IMR-90 (cell line): Measurements from ENCODE around the gene SLC7A7. TPM values are rescaled to one million over a fixed set of nuclear protein-coding genes. Genes with fewer than 3 reads are reported as not detected.

Experiments
- ATAC-seq: fragments of 200-7000 bp; cut with Tn5 transposase; 2 replicates; pipeline ENCODE4 v1.9.1; 2020; ENCODE audit warnings: low read depth, mild to moderate bottlenecking, moderate library complexity
- BruUV-seq: library from RNA; stranded (reverse); fragments of 400-500 nt; replicated peaks from 2 replicates; lab custom pipeline; 2021; lab: Mats Ljungman, UMichigan
- CTCF ChIA-PET: fragments of 300-600 bp; formaldehyde crosslinking; extraction: SDS; loops from one replicate; lab custom pipeline; 2021; ENCODE audit warnings: antibody characterized with exemption; lab: Yijun Ruan, JAX
- POLR2A ChIA-PET: fragments of 300-600 bp; sonication (Branson Sonifier 250); formaldehyde crosslinking; loops from one replicate; lab custom pipeline; 2022; ENCODE audit warnings: antibody characterized with exemption; ENCODE audit not compliant: unreplicated experiment; lab: Charles Lee
- DNase-seq: peaks from one replicate; pipeline ENCODE4 v3.0.0; 2013
- H2AFZ ChIP-seq: replicated peaks from 2 replicates; pipeline ENCODE3; 2013; ENCODE audit warnings: low read length, mild to moderate bottlenecking; ENCODE audit not compliant: poor library complexity
- H2AK5ac ChIP-seq: 2 replicates; pipeline ENCODE4 v1.6.1; 2013; ENCODE audit warnings: low read depth, low read length, inconsistent platforms
- H2AK9ac ChIP-seq: replicated peaks from 2 replicates; pipeline ENCODE3; 2013; ENCODE audit warnings: mild to moderate bottlenecking, low read depth, low read length, moderate library complexity; ENCODE audit not compliant: poor library complexity
- H2BK120ac ChIP-seq: 2 replicates; pipeline ENCODE4 v1.6.1; 2013; ENCODE audit warnings: low read depth, low read length, inconsistent platforms
- H2BK15ac ChIP-seq: 3 replicates; pipeline ENCODE4 v1.6.1; 2013; ENCODE audit warnings: low read depth, low read length, inconsistent platforms
- H2BK20ac ChIP-seq: 2 replicates; pipeline ENCODE4 v1.6.1; 2013; ENCODE audit warnings: low read depth, mild to moderate bottlenecking, inconsistent platforms, low read length, moderate library complexity
- H2BK5ac ChIP-seq: 2 replicates; pipeline ENCODE4 v1.6.1; 2013; ENCODE audit warnings: mild to moderate bottlenecking, low read depth, low read length, inconsistent platforms; ENCODE audit not compliant: poor library complexity, severe bottlenecking
- H3K14ac ChIP-seq: replicated peaks from 2 replicates; pipeline ENCODE4 v1.6.1; 2013; ENCODE audit warnings: low read depth, low read length, inconsistent platforms
- H3K18ac ChIP-seq: 2 replicates; pipeline ENCODE4 v1.6.1; 2013; ENCODE audit warnings: low read depth, low read length, control low read depth
- H3K23ac ChIP-seq: 2 replicates; pipeline ENCODE4 v1.6.1; 2013; ENCODE audit warnings: low read depth, low read length, inconsistent platforms
- H3K27ac ChIP-seq: 2 replicates; pipeline ENCODE4 v1.5.1; 2013; ENCODE audit warnings: mild to moderate bottlenecking, control low read depth, low read length; ENCODE audit not compliant: insufficient read depth
- H3K27me3 ChIP-seq: 2 replicates; pipeline ENCODE4 v1.6.1; 2013; ENCODE audit warnings: low read length; ENCODE audit not compliant: control insufficient read depth, insufficient read depth
- H3K36me3 ChIP-seq: 2 replicates; pipeline ENCODE4 v1.6.1; 2013; ENCODE audit warnings: low read length, mixed read lengths; ENCODE audit not compliant: control insufficient read depth, insufficient read depth
- H3K4ac ChIP-seq: 2 replicates; pipeline ENCODE4 v1.6.1; 2013; ENCODE audit warnings: low read depth, low read length, inconsistent platforms
- H3K4me1 ChIP-seq: 2 replicates; pipeline ENCODE4 v1.6.1; 2013; ENCODE audit warnings: low read length, mixed read lengths; ENCODE audit not compliant: control insufficient read depth, insufficient read depth
- H3K4me2 ChIP-seq: 2 replicates; pipeline ENCODE4 v1.6.1; 2013; ENCODE audit warnings: low read depth, mild to moderate bottlenecking, control low read depth, low read length, moderate library complexity
- H3K4me3 ChIP-seq: 2 replicates; pipeline ENCODE4 v1.5.1; 2013; ENCODE audit warnings: low read depth, mild to moderate bottlenecking, control low read depth, low read length, moderate library complexity; ENCODE audit not compliant: insufficient read depth
- H3K56ac ChIP-seq: 2 replicates; pipeline ENCODE4 v1.6.1; 2013; ENCODE audit warnings: low read length, inconsistent platforms; ENCODE audit not compliant: insufficient read depth; ENCODE audit errors: extremely low read depth
- H3K79me1 ChIP-seq, 2 experiments: 2 replicates each; pipeline ENCODE4 v1.6.1; 2013; ENCODE audit warnings: low read length in 2 of 2, inconsistent platforms in 1 of 2, low read depth in 1 of 2
- H3K9ac ChIP-seq: 2 replicates; pipeline ENCODE4 v1.6.1; 2013; ENCODE audit warnings: low read depth, low read length, control low read depth
- H3K9me1 ChIP-seq: 2 replicates; pipeline ENCODE4 v1.6.1; 2013; ENCODE audit warnings: low read length, inconsistent platforms; ENCODE audit not compliant: insufficient read depth
- H3K9me3 ChIP-seq: 2 replicates; pipeline ENCODE4 v1.6.1; 2013; ENCODE audit warnings: low read length; ENCODE audit not compliant: control insufficient read depth, insufficient read depth
- H4K20me1 ChIP-seq: 2 replicates; pipeline ENCODE4 v1.6.1; 2013; ENCODE audit warnings: low read length, inconsistent platforms; ENCODE audit not compliant: insufficient read depth
- H4K5ac ChIP-seq: 2 replicates; pipeline ENCODE4 v1.6.1; 2013; ENCODE audit warnings: mild to moderate bottlenecking, low read depth, low read length, control low read depth
- H4K8ac ChIP-seq, 2 experiments: 2 replicates each; pipeline ENCODE4 v1.6.1; 2013; ENCODE audit warnings: low read depth in 2 of 2, low read length in 2 of 2, control low read depth in 1 of 2, inconsistent platforms in 1 of 2
- H4K91ac ChIP-seq: 2 replicates; pipeline ENCODE4 v1.6.1; 2013; ENCODE audit warnings: low read depth, low read length, inconsistent platforms; ENCODE audit not compliant: insufficient read depth
- BHLHE40 ChIP-seq: fragments of 150-350 bp; IDR thresholded peaks from 2 replicates; pipeline ENCODE4 v1.6.1; 2016; ENCODE audit warnings: mild to moderate bottlenecking, low read depth, low read length
- CEBPB ChIP-seq: IDR thresholded peaks from 2 replicates; pipeline ENCODE4 v1.6.1; 2012; ENCODE audit warnings: low read depth, low read length, improper control_type of control experiment
- CHD1 ChIP-seq: IDR thresholded peaks from 2 replicates; pipeline ENCODE4 v1.6.1; 2012; ENCODE audit warnings: low read depth, low read length, improper control_type of control experiment
- FOS ChIP-seq: fragments of 150-350 bp; IDR thresholded peaks from 2 replicates; pipeline ENCODE4 v1.6.1; 2016; ENCODE audit warnings: low read depth, low read length
- MAFK ChIP-seq: IDR thresholded peaks from 2 replicates; pipeline ENCODE4 v1.6.1; 2012; ENCODE audit warnings: low read depth, low read length, improper control_type of control experiment
- MAZ ChIP-seq: IDR thresholded peaks from 2 replicates; pipeline ENCODE4 v1.6.1; 2012; ENCODE audit warnings: low read depth, mild to moderate bottlenecking, low read length, improper control_type of control experiment, moderate library complexity, borderline replicate concordance
- MXI1 ChIP-seq: IDR thresholded peaks from 2 replicates; pipeline ENCODE4 v1.6.1; 2012; ENCODE audit warnings: low read depth, mild to moderate bottlenecking, low read length, moderate library complexity, borderline replicate concordance
- POLR2A ChIP-seq: IDR thresholded peaks from 2 replicates; pipeline ENCODE4 v1.6.1; 2012; ENCODE audit warnings: mild to moderate bottlenecking, low read depth, low read length
- RAD21 ChIP-seq: IDR thresholded peaks from 2 replicates; pipeline ENCODE4 v1.6.1; 2012; ENCODE audit warnings: low read length, improper control_type of control experiment
- RCOR1 ChIP-seq: IDR thresholded peaks from 2 replicates; pipeline ENCODE4 v1.6.1; 2012; ENCODE audit warnings: mild to moderate bottlenecking, low read length, improper control_type of control experiment; ENCODE audit not compliant: insufficient replicate concordance
- RFX5 ChIP-seq: IDR thresholded peaks from 2 replicates; pipeline ENCODE4 v1.8.0; 2012; ENCODE audit warnings: low read depth, mild to moderate bottlenecking, low read length, moderate library complexity
- SMC3 ChIP-seq: fragments of 150-350 bp; IDR thresholded peaks from 2 replicates; pipeline ENCODE4 v1.6.1; 2016; ENCODE audit warnings: low read depth, mild to moderate bottlenecking, antibody characterized with exemption, low read length, moderate library complexity
- WGBS, 2 experiments: methylation state at CpG; one replicate each; pipeline versions ENCODE4 v1.1.5 to v1.1.7; 2013; ENCODE audit warnings: missing lambda C conversion rate in 2 of 2; ENCODE audit not compliant: insufficient read length in 1 of 2; ENCODE audit errors: extremely low coverage in 2 of 2; 5-methylcytosine and 5-hydroxymethylcytosine counted together
- dilution Hi-C: fragments of 300-500 bp; cut with HindIII; formaldehyde crosslinking; loops from one replicate; pipeline ENCODE4 v1.14.3; 2018; ENCODE audit warnings: low sequenced_read_pairs; ENCODE audit not compliant: unreplicated experiment
- in situ Hi-C: fragments of 300-500 bp; cut with MboI; formaldehyde crosslinking; loops from 3 replicates; pipeline ENCODE4 v1.14.3; 2019; ENCODE audit warnings: low sequenced_read_pairs, inconsistent platforms, mixed read lengths
- intact Hi-C: fragments of 100-400 bp; cut with micrococcal nuclease; formaldehyde crosslinking; loops from 2 replicates; pipeline ENCODE4 v1.10.0; 2022
- polyA plus RNA-seq, 3 experiments: library from polyadenylated mRNA; depleted of rRNA; stranded (reverse); fragments of >200 nt; gene quantifications; 2 replicates each; pipeline ENCODE4 v1.2.3, GENCODE V29; 2012; ENCODE audit warnings: low replicate concordance in 1 of 3
- total RNA-seq: library from RNA; depleted of rRNA; stranded (reverse); fragments of >200 nt; gene quantifications from 2 replicates; pipeline ENCODE4 v1.2.3, GENCODE V29; 2012
- TF ChIP-seq, protein P1 (sequence below): fragments of 150-350 bp; IDR thresholded peaks from 2 replicates; pipeline ENCODE4 v1.6.1; 2016; ENCODE audit warnings: low read depth, mild to moderate bottlenecking, low read length, moderate library complexity, borderline replicate concordance
- TF ChIP-seq, protein P2 (sequence below): fragments of 150-350 bp; IDR thresholded peaks from 2 replicates; pipeline ENCODE4 v1.6.1; 2017; ENCODE audit warnings: mild to moderate bottlenecking, antibody characterized with exemption, low read length, low read depth

The SLC7A7 gene
- total and polyA plus RNA-seq, 2 of the 4 experiments (the other 2 are of a cell fraction) = 1.8 to 2.0 TPM

DNA sequence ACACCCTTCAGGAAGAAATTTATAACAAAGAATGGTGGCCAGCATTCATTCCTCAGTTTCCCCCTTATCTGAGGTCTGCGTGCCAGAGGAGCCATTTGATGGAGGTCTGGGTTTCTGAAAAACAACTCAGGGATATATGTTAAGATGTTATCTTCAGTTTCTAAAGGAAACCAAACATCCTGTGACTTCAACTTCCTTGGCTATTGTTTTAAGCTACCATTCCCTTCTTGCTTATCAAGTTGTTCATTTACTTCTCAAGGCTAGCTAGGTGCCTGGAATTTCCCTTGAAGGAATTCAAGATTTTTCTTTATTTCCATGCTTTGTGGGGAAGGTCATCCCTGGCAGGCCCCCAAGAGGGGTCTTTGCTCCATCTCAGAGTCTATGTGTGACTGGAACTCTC, 75.8 kb downstream of the SLC7A7 start:
- H4K8ac ChIP-seq = no peak overlapping the region
- no TSS peak for BruUV-seq
- H3K23ac ChIP-seq = no peak overlapping the region
- H4K5ac ChIP-seq = no peak overlapping the region
- H3K18ac ChIP-seq = no peak overlapping the region
- no peak overlapping the region for H2BK20ac ChIP-seq
- H4K91ac ChIP-seq = no peak overlapping the region
- no peak for DNase-seq
- H3K9me1 ChIP-seq = no peaks in the 10 kb centered on the region
- no peak overlapping the region for H3K56ac ChIP-seq
- intact Hi-C loops = no loop called here
- no peak overlapping the region for H3K4ac ChIP-seq
- no peak overlapping the region for H3K4me2 ChIP-seq
- H3K4me3 ChIP-seq = no peak overlapping the region
- no peak overlapping the region for H2AK5ac ChIP-seq
- no peaks in the 10 kb centered on the region; the same call in none of the 2 replicates for H3K27me3 ChIP-seq
- no peak overlapping the region for H3K27ac ChIP-seq
- H3K36me3 ChIP-seq = no peaks in the 10 kb centered on the region
- no peaks in the 10 kb centered on the region for H3K79me1 ChIP-seq
- ChIA-PET CTCF (interaction anchor here (0.6 to 1.2 kb wide), 2 partner anchors 10 to 211 kb away, joined by 3 to 4 read pairs; no protein-coding TSS in a partner anchor), POLR2A (no interaction called here)
- H2AFZ ChIP-seq = no peak overlapping the region
- no peak overlapping the region for H2BK15ac ChIP-seq
- no peaks in the 10 kb centered on the region for H4K20me1 ChIP-seq
- dilution Hi-C loops = no loop called here
- no peak overlapping the region for H3K9ac ChIP-seq
- in situ Hi-C loops = no loop called here
- no peak overlapping the region for H3K14ac ChIP-seq
- no CpG with 5 or more reads among the region's 1 CpG for WGBS, 2 experiments
- H3K9me3 ChIP-seq = 0 out of 2 replicates have a peak, but pooled peaks cover 3% of the 10 kb centered on the region
- no peak overlapping the region for H2AK9ac ChIP-seq
- H3K4me1 ChIP-seq = no peaks in the 10 kb centered on the region
- no peak for ATAC-seq
- TF ChIP-seq MAZ (no peak), SMC3 (no peak), POLR2A (no peak), RFX5 (no peak), CHD1 (no peak), MAFK (no peak), MXI1 (no peak), RCOR1 (no peak), CEBPB (no peak), BHLHE40 (no peak), FOS (no peak), RAD21 (no peak)
- TF ChIP-seq, protein P1, sequence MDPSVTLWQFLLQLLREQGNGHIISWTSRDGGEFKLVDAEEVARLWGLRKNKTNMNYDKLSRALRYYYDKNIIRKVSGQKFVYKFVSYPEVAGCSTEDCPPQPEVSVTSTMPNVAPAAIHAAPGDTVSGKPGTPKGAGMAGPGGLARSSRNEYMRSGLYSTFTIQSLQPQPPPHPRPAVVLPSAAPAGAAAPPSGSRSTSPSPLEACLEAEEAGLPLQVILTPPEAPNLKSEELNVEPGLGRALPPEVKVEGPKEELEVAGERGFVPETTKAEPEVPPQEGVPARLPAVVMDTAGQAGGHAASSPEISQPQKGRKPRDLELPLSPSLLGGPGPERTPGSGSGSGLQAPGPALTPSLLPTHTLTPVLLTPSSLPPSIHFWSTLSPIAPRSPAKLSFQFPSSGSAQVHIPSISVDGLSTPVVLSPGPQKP = no peak
- TF ChIP-seq, protein P2, sequence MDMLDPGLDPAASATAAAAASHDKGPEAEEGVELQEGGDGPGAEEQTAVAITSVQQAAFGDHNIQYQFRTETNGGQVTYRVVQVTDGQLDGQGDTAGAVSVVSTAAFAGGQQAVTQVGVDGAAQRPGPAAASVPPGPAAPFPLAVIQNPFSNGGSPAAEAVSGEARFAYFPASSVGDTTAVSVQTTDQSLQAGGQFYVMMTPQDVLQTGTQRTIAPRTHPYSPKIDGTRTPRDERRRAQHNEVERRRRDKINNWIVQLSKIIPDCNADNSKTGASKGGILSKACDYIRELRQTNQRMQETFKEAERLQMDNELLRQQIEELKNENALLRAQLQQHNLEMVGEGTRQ = no peak
- H2BK5ac ChIP-seq = no peak overlapping the region
- no peak overlapping the region for H2BK120ac ChIP-seq
